AG04450 (cell line): Measurements from ENCODE around the gene MAPRE2. TPM values are rescaled to one million over a fixed set of nuclear protein-coding genes. Genes with fewer than 3 reads are reported as not detected.

ENCODE experiments used
- CTCF ChIA-PET: fragments of 300-600, 350-600 bp; formaldehyde crosslinking; extraction: SDS; loops from one replicate; lab custom pipeline; 2022; ENCODE audit warnings: antibody characterized with exemption, inconsistent platforms; lab: Charles Lee
- POLR2A ChIA-PET: fragments of 350-600 bp; formaldehyde crosslinking; extraction: SDS; loops from one replicate; lab custom pipeline; 2021; ENCODE audit warnings: antibody characterized with exemption, inconsistent platforms; lab: Yijun Ruan, JAX
- DNase-seq: peaks from one replicate; pipeline ENCODE4 v3.0.0-alpha.2; 2011; ENCODE audit warnings: low read depth, low spot score
- H3K27ac ChIP-seq: one replicate; pipeline ENCODE4 v1.5.1; 2012; ENCODE audit warnings: low read depth, low read length, control low read depth
- H3K27me3 ChIP-seq: one replicate; pipeline ENCODE4 v1.6.0; 2012; ENCODE audit warnings: low read length; ENCODE audit not compliant: control insufficient read depth, insufficient read depth
- H3K4me3 ChIP-seq: 2 replicates; pipeline ENCODE4 v1.5.1; 2011; ENCODE audit warnings: mild to moderate bottlenecking, low read depth, low read length, control low read depth
- H3K9me3 ChIP-seq: 2 replicates; pipeline ENCODE4 v1.5.1; 2012; ENCODE audit warnings: low read length; ENCODE audit not compliant: control insufficient read depth, insufficient read depth
- polyA plus RNA-seq: library from polyadenylated mRNA; depleted of rRNA; stranded (reverse); fragments of >200 nt; gene quantifications from 2 replicates; pipeline ENCODE4 v1.2.3, GENCODE V29; 2011
- TF ChIP-seq, protein P1 (sequence below): IDR thresholded peaks from 2 replicates; pipeline ENCODE4 v1.5.1; 2011; ENCODE audit warnings: low read depth, low read length, control low read depth, inconsistent platforms

The MAPRE2 gene
- polyA plus RNA-seq, 1 experiment: 48.8 TPM

DNA sequence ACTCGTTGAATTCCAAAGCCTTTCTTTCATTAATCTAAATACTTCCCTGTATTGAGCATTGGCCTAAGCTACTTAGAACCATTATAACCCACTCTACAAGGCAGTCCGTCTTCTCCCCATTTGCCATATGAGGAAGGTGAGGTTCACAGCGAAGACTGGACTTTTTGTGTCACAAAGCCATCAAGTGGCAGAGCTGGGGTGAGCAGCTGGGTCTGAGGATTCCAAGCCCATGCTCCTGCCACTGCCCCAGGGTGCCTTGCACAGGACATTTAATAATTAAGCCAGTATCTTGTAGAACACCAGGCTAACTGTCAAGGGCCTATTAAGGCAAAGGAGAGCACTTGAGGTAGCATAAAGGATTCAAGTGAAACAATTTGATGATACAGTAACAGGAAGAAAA is 130.8 kb downstream of the MAPRE2 start:
- no peaks in the 10 kb centered on the region for H3K9me3 ChIP-seq
- TF ChIP-seq, protein P1, sequence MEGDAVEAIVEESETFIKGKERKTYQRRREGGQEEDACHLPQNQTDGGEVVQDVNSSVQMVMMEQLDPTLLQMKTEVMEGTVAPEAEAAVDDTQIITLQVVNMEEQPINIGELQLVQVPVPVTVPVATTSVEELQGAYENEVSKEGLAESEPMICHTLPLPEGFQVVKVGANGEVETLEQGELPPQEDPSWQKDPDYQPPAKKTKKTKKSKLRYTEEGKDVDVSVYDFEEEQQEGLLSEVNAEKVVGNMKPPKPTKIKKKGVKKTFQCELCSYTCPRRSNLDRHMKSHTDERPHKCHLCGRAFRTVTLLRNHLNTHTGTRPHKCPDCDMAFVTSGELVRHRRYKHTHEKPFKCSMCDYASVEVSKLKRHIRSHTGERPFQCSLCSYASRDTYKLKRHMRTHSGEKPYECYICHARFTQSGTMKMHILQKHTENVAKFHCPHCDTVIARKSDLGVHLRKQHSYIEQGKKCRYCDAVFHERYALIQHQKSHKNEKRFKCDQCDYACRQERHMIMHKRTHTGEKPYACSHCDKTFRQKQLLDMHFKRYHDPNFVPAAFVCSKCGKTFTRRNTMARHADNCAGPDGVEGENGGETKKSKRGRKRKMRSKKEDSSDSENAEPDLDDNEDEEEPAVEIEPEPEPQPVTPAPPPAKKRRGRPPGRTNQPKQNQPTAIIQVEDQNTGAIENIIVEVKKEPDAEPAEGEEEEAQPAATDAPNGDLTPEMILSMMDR: no peak
- peaks cover 3% of the 10 kb centered on the region for H3K27me3 ChIP-seq
- H3K4me3 ChIP-seq: no peak overlapping the region
- ChIA-PET POLR2A (no interaction called here), CTCF (interaction anchor here (2.2 kb wide), 1 partner anchor 28 kb away, joined by 14 read pairs; no protein-coding TSS in a partner anchor)
- DNase-seq: no peak
- no peak overlapping the region for H3K27ac ChIP-seq

DNA sequence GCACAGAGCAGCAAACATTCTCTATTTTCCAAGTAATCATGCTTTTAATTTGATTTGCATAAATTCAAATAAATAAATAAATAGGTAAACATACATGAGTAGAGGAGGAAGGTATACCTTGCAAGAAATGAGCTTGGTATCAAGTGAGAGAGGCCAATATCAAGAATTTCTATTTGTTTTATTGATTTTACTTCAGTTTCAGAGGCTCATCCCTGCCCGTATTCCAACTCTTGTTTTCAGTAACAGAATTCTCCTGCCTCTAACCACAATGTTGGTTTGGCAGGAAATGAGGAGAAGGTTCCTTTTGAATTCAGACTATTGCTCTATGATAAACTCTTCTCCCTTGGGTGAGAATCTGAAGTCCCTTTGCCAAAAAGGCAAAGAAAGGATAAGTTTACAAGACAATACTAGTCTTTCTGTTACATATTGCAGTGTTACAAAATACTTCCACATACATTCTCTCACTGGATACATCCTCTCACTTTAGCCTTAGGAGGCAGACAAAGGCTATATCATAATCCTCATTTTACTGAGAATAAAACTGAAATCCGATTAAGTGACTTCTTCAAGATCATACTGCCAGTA is 131.3 kb downstream of the MAPRE2 start:
- Histone ChIP-seq H3K27ac (no peak overlapping the region), H3K4me3 (no peak overlapping the region), H3K9me3 (no peaks in the 10 kb centered on the region), H3K27me3 (peaks cover 3% of the 10 kb centered on the region)
- no peak for DNase-seq
- TF ChIP-seq, protein P1: no peak
- ChIA-PET POLR2A (no interaction called here), CTCF (interaction anchor here (2.2 kb wide), 1 partner anchor 29 kb away, joined by 14 read pairs; no protein-coding TSS in a partner anchor)

DNA sequence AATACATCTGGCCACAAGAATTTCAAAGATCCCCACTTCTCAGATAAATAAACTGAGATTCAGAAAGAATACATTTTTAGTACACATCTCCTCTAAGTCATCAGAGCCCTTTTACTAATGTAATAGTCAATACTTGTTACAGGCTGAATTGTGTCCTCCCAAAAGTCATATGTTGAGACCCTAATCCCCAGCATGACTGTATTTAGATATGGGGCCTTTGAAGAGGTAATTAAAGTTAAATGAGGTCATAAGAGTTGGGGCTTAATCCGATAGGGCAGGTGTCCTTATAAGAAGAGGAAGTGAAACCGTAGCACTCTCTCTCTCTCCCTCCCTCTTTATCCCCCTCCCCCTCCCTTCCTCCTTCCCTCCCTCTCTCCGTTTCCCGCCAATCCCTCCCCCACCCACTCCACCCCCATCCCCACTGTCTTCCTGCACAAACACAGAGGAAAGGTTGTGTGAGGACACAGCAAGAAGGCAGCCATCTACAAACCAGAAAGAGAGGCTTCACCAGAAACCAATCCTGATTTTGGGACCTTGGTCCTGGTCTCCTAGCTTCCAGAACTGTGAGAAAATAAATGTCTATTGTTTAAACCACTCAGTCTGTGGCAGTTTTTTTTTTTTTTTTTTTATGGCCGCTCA is 133.0 kb downstream of the MAPRE2 start:
- CTCF ChIA-PET: interaction anchor here (0.6 kb wide), 1 partner anchor 12 kb away, joined by 9 read pairs; no protein-coding TSS in a partner anchor
- no peaks in the 10 kb centered on the region for H3K9me3 ChIP-seq

DNA sequence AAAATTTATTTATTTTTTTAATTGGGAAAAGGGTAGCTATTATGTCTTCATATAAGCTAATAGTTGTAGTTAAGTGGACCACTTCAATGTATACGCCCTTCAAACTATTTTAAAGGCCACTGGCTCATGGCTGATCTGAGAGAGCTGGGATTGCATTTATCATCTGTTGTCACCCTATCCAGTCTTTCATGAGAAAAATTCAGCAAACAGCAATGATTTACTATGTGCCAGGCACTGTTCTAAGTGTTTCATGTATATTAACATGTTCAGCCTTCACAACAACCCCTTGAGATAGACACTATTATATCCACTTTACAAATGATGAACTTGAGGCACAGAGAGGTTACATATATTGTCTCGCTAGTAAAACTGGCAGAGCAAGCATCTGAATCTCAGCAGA is 133.5 kb downstream of the MAPRE2 start:
- Histone ChIP-seq H3K9me3 (no peaks in the 10 kb centered on the region), H3K27me3 (peaks cover 3% of the 10 kb centered on the region), H3K27ac (no peak overlapping the region), H3K4me3 (no peak overlapping the region)
- no peak for DNase-seq
- TF ChIP-seq, protein P1: no peak
- CTCF ChIA-PET: interaction anchor here (0.6 kb wide), 1 partner anchor 12 kb away, joined by 9 read pairs; no protein-coding TSS in a partner anchor
- POLR2A ChIA-PET: no interaction called here

More for the DNA sequence above, 133.0 kb downstream of the MAPRE2 start:
- H3K4me3 ChIP-seq: no peak overlapping the region
- no peak for DNase-seq
- no peak overlapping the region for H3K27ac ChIP-seq
- H3K27me3 ChIP-seq: peaks cover 3% of the 10 kb centered on the region
- POLR2A ChIA-PET: no interaction called here
- TF ChIP-seq, protein P1: no peak

DNA sequence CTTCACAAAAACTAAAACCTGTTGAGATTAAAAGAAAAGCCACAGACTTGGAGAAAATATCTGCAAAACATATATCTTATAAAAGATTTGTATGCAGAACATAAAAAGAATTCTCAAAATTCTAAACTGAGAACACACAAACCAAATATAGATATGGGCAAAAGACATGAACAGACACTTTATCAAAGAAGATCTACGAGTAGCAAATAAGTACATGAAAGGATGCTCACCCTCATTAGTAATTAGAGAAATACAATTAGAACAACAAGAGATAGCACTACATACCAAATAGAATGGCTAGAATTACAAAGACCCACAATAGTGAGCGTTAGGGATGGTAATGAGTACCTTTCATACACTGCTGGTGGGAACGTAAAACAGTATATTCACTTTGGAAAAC is 135.7 kb downstream of the MAPRE2 start:
- H3K27ac ChIP-seq: no peak overlapping the region
- CTCF ChIA-PET: no interaction called here
- H3K27me3 ChIP-seq: no peaks in the 10 kb centered on the region
- TF ChIP-seq, protein P1: no peak
- H3K9me3 ChIP-seq: no peaks in the 10 kb centered on the region
- no peak overlapping the region for H3K4me3 ChIP-seq
- POLR2A ChIA-PET: no interaction called here
- DNase-seq: no peak
